PC-3 (cell line): ENCODE results near the gene MSH2. TPM values are rescaled to one million over a fixed set of nuclear protein-coding genes. Genes with fewer than 3 reads are reported as not detected.

ENCODE experiments used
- ATAC-seq: fragments of 200-7000 bp; cut with Tn5 transposase; 2 replicates; pipeline ENCODE4 v1.9.1; 2020; ENCODE audit warnings: mild to moderate bottlenecking, moderate library complexity
- BruUV-seq: library from RNA; stranded (reverse); fragments of 400-500 nt; replicated peaks from 2 replicates; lab custom pipeline; 2021; lab: Mats Ljungman, UMichigan
- CTCF ChIA-PET: fragments of 300-600 bp; sonication (Branson Sonifier 250); formaldehyde crosslinking; loops from one replicate; lab custom pipeline; 2022; ENCODE audit warnings: antibody characterized with exemption; lab: Charles Lee
- POLR2A ChIA-PET: fragments of 300-600 bp; sonication (Branson Sonifier 250); formaldehyde crosslinking; loops from one replicate; lab custom pipeline; 2022; ENCODE audit warnings: antibody characterized with exemption; ENCODE audit not compliant: unreplicated experiment; lab: Charles Lee
- DNase-seq: peaks from one replicate; pipeline ENCODE4 v3.0.0-alpha.2; 2015
- H2AFZ ChIP-seq: fragments of 300-600 bp; sonication (generic); 2 replicates; pipeline ENCODE4 v1.6.0; 2016; ENCODE audit warnings: antibody characterized with exemption, low read length
- H3F3A ChIP-seq: fragments of 300-600 bp; sonication (generic); one replicate; pipeline ENCODE4 v1.6.0; 2017; ENCODE audit warnings: antibody characterized with exemption, low read length, control low read depth, mild to moderate bottlenecking; ENCODE audit not compliant: unreplicated experiment
- H3K27ac ChIP-seq: fragments of 300-600 bp; sonication (generic); 2 replicates; pipeline ENCODE4 v1.5.1; 2016; ENCODE audit warnings: mild to moderate bottlenecking, low read length
- H3K27me3 ChIP-seq: fragments of 300-600 bp; sonication (generic); 2 replicates; pipeline ENCODE4 v1.6.1; 2016; ENCODE audit warnings: low read length, mixed read lengths
- H3K36me3 ChIP-seq: fragments of 300-600 bp; sonication (generic); 2 replicates; pipeline ENCODE4 v1.6.1; 2016; ENCODE audit warnings: low read depth, mixed run types, low read length, mixed read lengths
- H3K4me1 ChIP-seq: fragments of 300-600 bp; sonication (generic); 2 replicates; pipeline ENCODE4 v1.5.1; 2016; ENCODE audit warnings: low read length; ENCODE audit not compliant: insufficient read depth
- H3K4me2 ChIP-seq: fragments of 300-600 bp; sonication (generic); 2 replicates; pipeline ENCODE4 v1.6.0; 2016; ENCODE audit warnings: low read length
- H3K4me3 ChIP-seq: fragments of 300-600 bp; sonication (generic); 2 replicates; pipeline ENCODE4 v1.5.1; 2016; ENCODE audit warnings: mild to moderate bottlenecking, low read length, mixed read lengths
- H3K79me2 ChIP-seq: fragments of 300-600 bp; sonication (generic); 2 replicates; pipeline ENCODE4 v1.6.1; 2017; ENCODE audit warnings: low read length, mixed read lengths
- H3K9ac ChIP-seq: fragments of 300-600 bp; sonication (generic); 2 replicates; pipeline ENCODE4 v1.6.0; 2016; ENCODE audit warnings: mild to moderate bottlenecking, low read length
- H3K9me2 ChIP-seq: fragments of 300-600 bp; sonication (generic); replicated peaks from 2 replicates; pipeline ENCODE4 v1.6.1; 2016; ENCODE audit warnings: mixed run types, low read length, mixed read lengths
- H3K9me3 ChIP-seq: fragments of 300-600 bp; sonication (generic); 2 replicates; pipeline ENCODE4 v1.6.1; 2016; ENCODE audit warnings: low read length, mixed read lengths
- H4K20me1 ChIP-seq: fragments of 300-600 bp; sonication (generic); 2 replicates; pipeline ENCODE4 v1.6.1; 2016; ENCODE audit warnings: low read length, mixed read lengths
- CTCF ChIP-seq: fragments of 300-600 bp; sonication (generic); conservative IDR thresholded peaks from 2 replicates; pipeline ENCODE4 v1.5.1; 2017; ENCODE audit warnings: antibody characterized with exemption, low read depth, mild to moderate bottlenecking, low read length
- EZH2 ChIP-seq: fragments of 300-600 bp; sonication (generic); IDR thresholded peaks from one replicate; pipeline ENCODE4 v1.6.1; 2017; ENCODE audit warnings: antibody characterized with exemption, mild to moderate bottlenecking, low read length; ENCODE audit not compliant: unreplicated experiment
- EZH2phosphoT487 ChIP-seq: fragments of 300-600 bp; sonication (generic); IDR thresholded peaks from 2 replicates; pipeline ENCODE4 v1.6.1; 2018; ENCODE audit warnings: mild to moderate bottlenecking, antibody characterized with exemption, low read length, borderline replicate concordance
- intact Hi-C: fragments of 100-400 bp; cut with micrococcal nuclease; formaldehyde crosslinking; loops from 2 replicates; pipeline ENCODE4 v1.9.0; 2023
- total RNA-seq: library from RNA; depleted of rRNA; stranded (reverse); fragments of >200 nt; gene quantifications from 2 replicates; pipeline ENCODE4 v1.2.3, GENCODE V29; 2014

Gene MSH2
- total RNA-seq, 1 experiment from 2014 or later, result 70.7 TPM

GRCh38 chr2:47512581-47513083 is 109.7 kb downstream of the MSH2 start:
- H4K20me1 ChIP-seq, result no peaks in the 10 kb centered on the region
- intact Hi-C loops, result no loop called here
- peak overlapping the region; percentile 75 for H2AFZ ChIP-seq
- DNase-seq (peak; percentile 82), ATAC-seq (peak; percentile 44; the same call in 1 of the 2 replicates)
- no peak overlapping the region for H3K27ac ChIP-seq
- no peaks in the 10 kb centered on the region for H3K9me2 ChIP-seq
- H3K9me3 ChIP-seq, result no peaks in the 10 kb centered on the region
- H3K36me3 ChIP-seq, result no peaks in the 10 kb centered on the region
- 0 out of 2 replicates have a peak overlapping the region, but pooled peaks have one; percentile 12 for H3K4me2 ChIP-seq
- no peaks in the 10 kb centered on the region for H3K79me2 ChIP-seq
- H3F3A ChIP-seq, result no peaks in the 10 kb centered on the region
- H3K27me3 ChIP-seq, result no peaks in the 10 kb centered on the region
- peaks cover 6% of the 10 kb centered on the region; the same call in 1 of the 2 replicates for H3K4me1 ChIP-seq
- H3K9ac ChIP-seq, result no peak overlapping the region
- no peak overlapping the region for H3K4me3 ChIP-seq
- CTCF ChIA-PET, result interaction anchor here (0.6 kb wide), 1 partner anchor 189 kb away, joined by 3 read pairs; no protein-coding TSS in a partner anchor
- no TSS peak for BruUV-seq
- POLR2A ChIA-PET, result no interaction called here
- TF ChIP-seq EZH2phosphoT487 (no peak), EZH2 (no peak), CTCF (no peak)

DNA sequence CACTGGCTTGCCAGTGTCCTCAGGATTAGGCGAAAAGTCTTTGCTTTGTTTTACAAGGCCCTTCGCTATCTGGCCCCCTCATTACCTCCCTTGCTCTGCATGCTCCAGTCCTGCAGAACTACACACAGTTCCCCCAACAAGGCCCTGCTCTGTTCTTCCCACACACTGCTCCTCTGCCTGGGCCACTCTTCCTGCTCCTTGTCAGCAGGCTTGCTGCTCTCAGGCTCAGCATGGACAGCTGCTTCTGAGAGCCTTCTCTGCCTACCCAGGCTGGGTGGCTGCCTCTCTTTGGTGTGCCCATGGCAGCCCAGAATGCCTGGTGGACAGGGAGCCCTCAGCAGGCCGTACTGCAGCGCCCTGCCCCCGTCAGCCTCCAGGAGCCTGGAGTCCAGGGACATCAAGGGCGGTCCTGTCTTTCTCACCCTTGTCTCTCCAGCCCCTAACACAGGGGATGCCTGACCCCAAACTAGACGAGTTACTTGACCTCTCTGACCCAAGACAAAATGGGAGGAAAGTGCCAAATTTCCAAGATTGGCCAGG is 111.1 kb downstream of the MSH2 start:
- H3K9me3 ChIP-seq, result no peaks in the 10 kb centered on the region
- no peak overlapping the region for H3K4me3 ChIP-seq
- no peaks in the 10 kb centered on the region for H3K9me2 ChIP-seq
- BruUV-seq, result no TSS peak
- ChIA-PET POLR2A (no interaction called here), CTCF (no interaction called here)
- H3K4me1 ChIP-seq, result peaks cover 6% of the 10 kb centered on the region; the same call in 1 of the 2 replicates
- no peak for TF ChIP-seq CTCF
- no peak for TF ChIP-seq EZH2phosphoT487
- no peak for TF ChIP-seq EZH2
- H3K4me2 ChIP-seq, result no peak overlapping the region
- no peaks in the 10 kb centered on the region for H3K27me3 ChIP-seq
- no peak overlapping the region for H3K27ac ChIP-seq
- H3K79me2 ChIP-seq, result no peaks in the 10 kb centered on the region
- H2AFZ ChIP-seq, result no peak overlapping the region
- intact Hi-C loops, result no loop called here
- ATAC-seq, result no peak
- no peaks in the 10 kb centered on the region for H3F3A ChIP-seq
- no peak for DNase-seq
- H3K36me3 ChIP-seq, result no peaks in the 10 kb centered on the region
- no peaks in the 10 kb centered on the region for H4K20me1 ChIP-seq
- no peak overlapping the region for H3K9ac ChIP-seq

DNA sequence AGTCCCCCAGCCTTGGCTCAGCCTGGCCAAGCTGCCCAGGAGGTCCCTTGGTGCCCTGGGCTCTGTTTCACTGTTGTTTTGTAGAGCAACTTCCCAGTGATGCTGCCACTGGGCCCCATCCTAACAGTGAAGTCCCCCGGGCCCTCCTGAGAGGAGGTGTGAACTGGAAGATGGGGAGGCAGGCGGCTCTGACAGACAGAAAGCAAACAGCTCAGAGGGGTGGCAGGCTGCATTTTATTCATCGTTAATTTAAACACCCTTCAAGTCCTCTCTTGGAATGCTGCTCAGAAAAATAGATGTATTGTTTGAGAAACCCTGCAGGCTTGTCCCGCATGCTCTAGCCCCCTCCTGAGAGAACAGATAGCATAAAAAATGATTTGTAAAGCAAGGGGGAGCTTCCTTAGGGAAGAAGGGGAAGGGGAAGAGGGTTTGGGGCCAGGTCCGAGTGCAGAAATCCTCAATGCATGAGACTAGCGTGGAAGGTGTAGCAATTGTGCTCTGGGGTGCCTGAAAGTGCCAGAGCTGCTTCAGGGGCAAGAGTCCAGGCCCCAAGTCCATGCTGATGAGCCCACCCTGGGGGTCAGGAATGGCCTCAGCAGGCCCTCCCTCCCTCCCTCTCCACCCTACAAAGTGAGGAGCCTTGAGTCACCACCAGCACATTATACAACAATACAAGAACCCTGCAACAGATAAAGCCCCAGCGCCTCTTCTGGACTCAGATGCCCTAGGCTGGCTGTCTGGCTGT is 113.6 kb downstream of the MSH2 start:
- no peak overlapping the region for H3K4me3 ChIP-seq
- no peaks in the 10 kb centered on the region for H3F3A ChIP-seq
- no peaks in the 10 kb centered on the region for H3K9me3 ChIP-seq
- no peaks in the 10 kb centered on the region for H3K36me3 ChIP-seq
- H3K27ac ChIP-seq, result no peak overlapping the region
- no peaks in the 10 kb centered on the region for H3K27me3 ChIP-seq
- H3K9ac ChIP-seq, result no peak overlapping the region
- peaks cover 12% of the 10 kb centered on the region; the same call in 1 of the 2 replicates for H3K4me1 ChIP-seq
- intact Hi-C loops, result no loop called here
- no peaks in the 10 kb centered on the region for H3K9me2 ChIP-seq
- POLR2A ChIA-PET, result no interaction called here
- no peaks in the 10 kb centered on the region for H4K20me1 ChIP-seq
- TF ChIP-seq CTCF, result no peak
- no peak for TF ChIP-seq EZH2
- no peak for TF ChIP-seq EZH2phosphoT487
- ATAC-seq (no peak), DNase-seq (no peak)
- no TSS peak for BruUV-seq
- H2AFZ ChIP-seq, result no peak overlapping the region
- no peak overlapping the region for H3K4me2 ChIP-seq
- CTCF ChIA-PET, result no interaction called here
- no peaks in the 10 kb centered on the region for H3K79me2 ChIP-seq
